Prostate gland (tissue), 2 donors: ENCODE measurements around the gene CFAP157. TPM values are rescaled to one million over a fixed set of nuclear protein-coding genes. Genes with fewer than 3 reads are reported as not detected.

Experiments used
- DNase-seq: peaks from one replicate; pipeline ENCODE4 v3.0.0-alpha.2; 2019; ENCODE audit warnings: low spot score
- H3K27ac ChIP-seq, 2 donors: fragments of 200-600 bp; sonication (generic); 2 replicates each; pipeline ENCODE4 v1.5.1; 2017 to 2019
- H3K27me3 ChIP-seq: fragments of 200-600 bp; sonication (generic); replicated peaks from 2 replicates; pipeline ENCODE4 v1.5.1; 2019; ENCODE audit not compliant: insufficient read depth
- H3K36me3 ChIP-seq, 2 donors: fragments of 200-600 bp; sonication (generic); 1 replicate in 1 of 2; 2 replicates in 1 of 2; pipeline versions ENCODE4 v1.5.1 to v1.8.1; 2017 to 2019
- H3K4me1 ChIP-seq: fragments of 200-600 bp; sonication (generic); replicated peaks from 2 replicates; pipeline ENCODE4 v1.5.1; 2019
- H3K4me3 ChIP-seq, 2 donors: fragments of 200-600 bp; sonication (generic); 2 replicates each; pipeline ENCODE4 v1.5.1; 2017 to 2019
- H3K9me3 ChIP-seq: fragments of 200-600 bp; sonication (generic); 2 replicates; pipeline ENCODE4 v1.5.1; 2017
- POLR2A ChIP-seq: fragments of 450-650 bp; IDR thresholded peaks from one replicate; pipeline ENCODE4 v1.6.1; 2016; ENCODE audit warnings: antibody characterized with exemption, mild to moderate bottlenecking
- POLR2AphosphoS5 ChIP-seq: sonication (generic); formaldehyde crosslinking; IDR thresholded peaks from one replicate; pipeline ENCODE4 v1.6.1; 2017; ENCODE audit warnings: antibody characterized with exemption
- WGBS: methylation state at CpG from one replicate; pipeline ENCODE4 v1.1.5; 2018; 5-methylcytosine and 5-hydroxymethylcytosine counted together
- intact Hi-C: fragments of 100-400 bp; cut with DNase I; formaldehyde crosslinking; loops from one replicate; pipeline ENCODE4 v1.14.2; 2022
- total RNA-seq, 2 donors: library from RNA; depleted of rRNA; stranded (reverse); fragments of >200 nt; gene quantifications; one replicate each; pipeline ENCODE4 v1.1.0, GENCODE V29; 2016
- TF ChIP-seq, protein P1 (sequence below), 4 experiments: fragments of 200-600 bp in 2 of 4; fragments of 450-650 bp in 2 of 4; sonication (generic) in 2 of 4; IDR thresholded peaks; 1 replicate in 3 of 4; 2 replicates in 1 of 4; pipeline ENCODE4 v1.5.1; 2016 to 2019; ENCODE audit warnings: antibody characterized with exemption in 4 of 4, mild to moderate bottlenecking in 2 of 4, moderate library complexity in 2 of 4

The CFAP157 gene
- total RNA-seq, 2 donors from 2014 or later, result 2.8 TPM; not detected in 1

DNA sequence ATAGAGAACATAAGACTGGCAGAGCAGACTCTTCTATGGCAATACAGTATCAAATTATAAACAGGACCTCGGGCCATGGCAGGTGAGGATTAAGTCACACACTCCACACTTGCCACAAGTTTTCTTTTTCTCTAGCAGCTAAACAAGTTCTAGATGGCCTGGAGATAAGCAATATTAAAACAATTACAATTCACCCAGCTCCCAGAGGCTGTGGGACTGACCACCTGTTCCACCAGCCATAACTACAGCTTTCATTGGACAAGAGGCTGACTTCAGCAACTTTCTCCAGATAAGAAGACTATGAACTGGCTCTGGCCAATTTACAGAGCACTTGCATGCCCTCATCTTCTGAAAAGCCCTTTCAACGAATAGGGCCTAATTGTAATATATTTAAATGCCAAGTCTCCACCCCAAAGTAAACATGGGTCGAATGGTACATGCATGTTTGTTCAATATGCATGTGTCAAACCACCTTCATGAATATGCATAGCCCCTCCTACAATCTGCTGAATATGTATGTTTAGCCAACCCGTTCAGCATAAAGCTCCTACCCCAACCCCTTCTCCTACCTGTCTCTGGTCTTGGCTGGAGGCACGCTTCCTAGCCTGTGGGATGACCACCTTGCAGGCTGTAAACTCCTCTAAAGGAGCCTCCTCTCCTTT is 6.1 kb upstream of the CFAP157 start:
- no peak for DNase-seq
- H3K9me3 ChIP-seq, result no peaks in the 10 kb centered on the region
- intact Hi-C loops, result no loop called here
- no peaks in the 10 kb centered on the region for H3K36me3 ChIP-seq
- no peak overlapping the region for H3K4me3 ChIP-seq
- no peak overlapping the region for H3K27ac ChIP-seq
- TF ChIP-seq POLR2A (no peak), POLR2AphosphoS5 (no peak)
- TF ChIP-seq, protein P1, sequence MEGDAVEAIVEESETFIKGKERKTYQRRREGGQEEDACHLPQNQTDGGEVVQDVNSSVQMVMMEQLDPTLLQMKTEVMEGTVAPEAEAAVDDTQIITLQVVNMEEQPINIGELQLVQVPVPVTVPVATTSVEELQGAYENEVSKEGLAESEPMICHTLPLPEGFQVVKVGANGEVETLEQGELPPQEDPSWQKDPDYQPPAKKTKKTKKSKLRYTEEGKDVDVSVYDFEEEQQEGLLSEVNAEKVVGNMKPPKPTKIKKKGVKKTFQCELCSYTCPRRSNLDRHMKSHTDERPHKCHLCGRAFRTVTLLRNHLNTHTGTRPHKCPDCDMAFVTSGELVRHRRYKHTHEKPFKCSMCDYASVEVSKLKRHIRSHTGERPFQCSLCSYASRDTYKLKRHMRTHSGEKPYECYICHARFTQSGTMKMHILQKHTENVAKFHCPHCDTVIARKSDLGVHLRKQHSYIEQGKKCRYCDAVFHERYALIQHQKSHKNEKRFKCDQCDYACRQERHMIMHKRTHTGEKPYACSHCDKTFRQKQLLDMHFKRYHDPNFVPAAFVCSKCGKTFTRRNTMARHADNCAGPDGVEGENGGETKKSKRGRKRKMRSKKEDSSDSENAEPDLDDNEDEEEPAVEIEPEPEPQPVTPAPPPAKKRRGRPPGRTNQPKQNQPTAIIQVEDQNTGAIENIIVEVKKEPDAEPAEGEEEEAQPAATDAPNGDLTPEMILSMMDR (IDR thresholded peaks at IDR 0.05), result no peak
- H3K27me3 ChIP-seq, result no peaks in the 10 kb centered on the region
- H3K4me1 ChIP-seq, result no peaks in the 10 kb centered on the region
- 59% methylated on average over 5 of the region's 5 CpGs for WGBS

DNA sequence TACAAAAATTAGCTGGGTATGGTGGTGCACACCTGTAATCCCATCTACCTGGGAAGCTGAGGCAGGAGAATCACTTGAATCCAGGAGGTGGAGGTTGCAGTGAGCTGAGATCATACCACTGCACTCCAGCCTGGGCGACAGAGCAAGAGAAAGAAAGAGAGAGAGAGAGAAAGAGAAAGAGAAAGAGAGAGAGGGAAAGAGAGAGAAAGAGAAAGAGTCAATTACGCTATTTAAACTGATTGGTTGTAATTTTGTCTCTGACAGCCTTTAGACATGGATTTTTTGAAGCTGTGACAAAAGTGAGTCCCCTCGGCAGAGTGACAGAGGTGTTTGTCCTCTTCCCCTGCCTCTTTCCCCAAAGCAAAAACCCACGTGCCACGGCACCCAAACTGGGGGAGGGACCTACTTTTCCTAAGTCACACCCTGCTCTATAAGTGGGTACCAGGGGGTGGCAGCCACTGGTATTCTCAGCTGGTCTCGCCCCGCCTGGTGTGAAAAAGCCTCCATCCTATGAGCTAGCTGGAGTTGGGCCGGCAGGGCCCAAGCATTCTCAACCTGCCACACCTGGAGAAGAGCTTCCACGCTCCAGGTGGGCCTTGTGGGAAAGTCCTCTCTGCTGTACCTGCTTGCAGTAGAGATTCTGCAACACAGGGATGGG is 3.4 kb upstream of the CFAP157 start:
- Histone ChIP-seq H3K27me3 (no peaks in the 10 kb centered on the region), H3K4me3 (no peak overlapping the region), H3K27ac (no peak overlapping the region), H3K36me3 (no peaks in the 10 kb centered on the region), H3K9me3 (no peaks in the 10 kb centered on the region), H3K4me1 (no peaks in the 10 kb centered on the region)
- 79% methylated on average over 9 of the region's 9 CpGs for WGBS
- DNase-seq, result no peak
- TF ChIP-seq POLR2AphosphoS5 (no peak), POLR2A (no peak)
- TF ChIP-seq, protein P1 (IDR thresholded peaks at IDR 0.05), result no peak
- intact Hi-C loops, result no loop called here

DNA sequence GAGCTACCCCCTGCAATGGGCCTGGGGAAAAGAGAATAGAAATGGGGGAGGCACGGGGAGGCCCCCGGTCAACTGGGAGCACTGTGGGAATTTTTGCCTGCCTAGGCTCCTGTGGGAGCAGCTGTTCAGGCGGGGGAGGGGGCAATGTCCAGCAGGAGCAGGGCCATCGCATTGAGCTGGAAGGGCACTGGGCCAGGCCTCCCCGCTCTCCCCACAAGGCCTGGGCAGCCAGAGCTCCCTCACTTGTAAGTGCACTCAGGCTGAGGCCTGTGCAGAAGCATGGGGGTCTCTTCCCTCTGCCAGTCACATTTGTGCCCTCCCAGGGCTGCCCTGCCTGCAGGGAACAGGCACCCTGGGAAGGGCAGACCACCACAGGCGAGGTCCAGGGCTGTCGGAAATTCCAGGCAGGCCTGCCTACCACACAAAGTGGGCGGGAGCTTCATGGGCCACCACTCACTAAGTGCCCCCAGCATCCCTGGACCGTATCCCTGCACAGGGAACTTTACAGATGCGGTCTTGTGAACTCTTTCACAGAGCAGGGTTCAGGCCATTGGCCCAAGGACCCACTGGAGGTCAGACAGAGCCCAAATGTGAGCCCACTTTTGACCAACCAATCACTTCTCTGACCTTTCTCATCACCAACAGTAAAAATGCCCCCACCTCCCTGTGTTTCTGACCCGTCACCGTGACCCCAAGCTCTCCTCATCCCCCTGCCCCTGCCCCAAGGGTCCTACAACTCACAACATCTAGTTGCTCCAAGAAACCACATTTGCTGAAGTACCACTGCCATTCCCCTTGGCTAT is 1.0 kb upstream of the CFAP157 start:
- Histone ChIP-seq H3K27me3 (no peaks in the 10 kb centered on the region), H3K4me1 (no peaks in the 10 kb centered on the region), H3K4me3 (no peak overlapping the region), H3K9me3 (no peaks in the 10 kb centered on the region), H3K27ac (no peak overlapping the region), H3K36me3 (no peaks in the 10 kb centered on the region)
- WGBS, result 87% methylated on average over 12 of the region's 12 CpGs
- intact Hi-C loops, result no loop called here
- DNase-seq, result no peak
- TF ChIP-seq POLR2AphosphoS5, result no peak
- TF ChIP-seq POLR2A, result no peak
- TF ChIP-seq, protein P1 (IDR thresholded peaks at IDR 0.05), result no peak

DNA sequence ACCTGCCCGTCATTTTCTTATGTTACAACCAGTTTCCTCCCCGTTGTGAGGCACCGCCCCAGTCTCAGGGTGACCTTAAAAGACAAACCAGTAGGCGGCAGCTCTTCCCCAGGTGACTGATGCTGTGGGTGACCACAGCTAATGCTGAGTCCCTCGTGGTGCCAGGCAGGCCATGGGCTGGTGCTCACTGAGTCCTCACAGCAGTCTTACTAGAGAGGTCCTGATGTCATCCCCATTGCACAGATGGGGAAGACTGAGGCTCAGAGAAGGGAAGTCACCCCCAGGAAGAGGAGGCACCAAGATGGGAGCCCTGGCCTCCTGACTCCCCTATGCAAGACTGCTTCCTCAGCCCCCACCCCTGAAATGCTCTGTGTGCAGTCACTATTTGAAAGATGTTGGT is 978 bp downstream of the CFAP157 start:
- Histone ChIP-seq H3K36me3 (no peaks in the 10 kb centered on the region), H3K27ac (no peak overlapping the region), H3K4me1 (no peaks in the 10 kb centered on the region), H3K9me3 (no peaks in the 10 kb centered on the region), H3K4me3 (no peak overlapping the region), H3K27me3 (no peaks in the 10 kb centered on the region)
- 48% methylated on average over 5 of the region's 5 CpGs for WGBS
- intact Hi-C loops, result no loop called here
- DNase-seq, result no peak
- TF ChIP-seq POLR2AphosphoS5 (no peak), POLR2A (no peak)
- TF ChIP-seq, protein P1 (IDR thresholded peaks at IDR 0.05), result no peak
